HG03280 (cell line): ENCODE results near the gene AXIN1.
"Not testable (repeated sequence)": the region's sequence is repeated elsewhere in the genome, so short reads cannot be mapped to it uniquely, and the experiment has no call there.

Experiments
- ATAC-seq: cut with Tn5 transposase; IDR thresholded peaks from one replicate; pipeline ENCODE4 v1.9.1; 2021; ENCODE audit warnings: mild to moderate bottlenecking, moderate library complexity; ENCODE audit not compliant: unreplicated experiment

Gene AXIN1, protein sequence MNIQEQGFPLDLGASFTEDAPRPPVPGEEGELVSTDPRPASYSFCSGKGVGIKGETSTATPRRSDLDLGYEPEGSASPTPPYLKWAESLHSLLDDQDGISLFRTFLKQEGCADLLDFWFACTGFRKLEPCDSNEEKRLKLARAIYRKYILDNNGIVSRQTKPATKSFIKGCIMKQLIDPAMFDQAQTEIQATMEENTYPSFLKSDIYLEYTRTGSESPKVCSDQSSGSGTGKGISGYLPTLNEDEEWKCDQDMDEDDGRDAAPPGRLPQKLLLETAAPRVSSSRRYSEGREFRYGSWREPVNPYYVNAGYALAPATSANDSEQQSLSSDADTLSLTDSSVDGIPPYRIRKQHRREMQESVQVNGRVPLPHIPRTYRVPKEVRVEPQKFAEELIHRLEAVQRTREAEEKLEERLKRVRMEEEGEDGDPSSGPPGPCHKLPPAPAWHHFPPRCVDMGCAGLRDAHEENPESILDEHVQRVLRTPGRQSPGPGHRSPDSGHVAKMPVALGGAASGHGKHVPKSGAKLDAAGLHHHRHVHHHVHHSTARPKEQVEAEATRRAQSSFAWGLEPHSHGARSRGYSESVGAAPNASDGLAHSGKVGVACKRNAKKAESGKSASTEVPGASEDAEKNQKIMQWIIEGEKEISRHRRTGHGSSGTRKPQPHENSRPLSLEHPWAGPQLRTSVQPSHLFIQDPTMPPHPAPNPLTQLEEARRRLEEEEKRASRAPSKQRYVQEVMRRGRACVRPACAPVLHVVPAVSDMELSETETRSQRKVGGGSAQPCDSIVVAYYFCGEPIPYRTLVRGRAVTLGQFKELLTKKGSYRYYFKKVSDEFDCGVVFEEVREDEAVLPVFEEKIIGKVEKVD

DNA sequence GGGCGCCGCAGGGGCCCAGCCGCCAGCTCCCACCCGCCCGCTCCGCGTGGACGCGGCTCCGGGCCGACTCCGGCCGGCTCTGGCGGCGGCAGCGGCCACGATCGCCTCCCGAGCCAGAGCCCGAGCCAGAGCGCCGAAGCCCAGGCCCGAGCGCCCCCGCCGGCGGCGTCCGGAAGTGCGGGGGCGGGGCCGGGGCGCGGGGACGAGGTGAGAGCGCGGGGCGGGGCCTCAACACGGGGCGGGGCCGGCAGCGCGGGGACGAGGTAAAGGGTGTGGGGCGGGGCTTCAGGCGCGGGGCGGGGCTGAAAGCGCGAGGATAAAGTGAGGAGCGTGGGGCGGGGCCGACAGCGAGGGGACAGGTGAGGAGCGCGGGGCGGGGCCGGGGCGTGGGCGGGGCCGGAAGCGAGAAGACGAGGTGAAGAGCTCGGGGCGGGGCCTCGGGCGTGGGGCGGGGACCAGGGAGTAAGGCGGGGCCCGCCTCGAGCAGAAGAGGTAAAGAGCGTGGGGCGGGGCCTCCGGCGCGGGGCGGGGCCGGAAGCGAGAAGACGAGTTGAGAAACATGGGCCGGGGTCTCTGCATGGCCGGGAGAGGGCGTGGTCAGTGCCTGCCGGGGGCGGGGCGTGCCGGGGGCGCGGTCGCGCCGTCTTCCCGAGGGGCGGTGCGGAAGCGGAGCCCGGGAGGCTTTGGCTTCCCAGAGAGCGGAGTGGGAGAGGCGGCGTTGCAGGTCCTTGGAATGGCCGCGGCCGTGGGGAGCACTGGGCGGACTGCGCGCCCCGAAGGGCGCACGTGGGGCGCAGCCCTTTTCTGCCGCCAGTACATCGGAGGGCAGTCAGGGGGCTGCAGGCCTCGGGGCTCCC is at the start of gene AXIN1:
TSS of gene AXIN1 (minus strand) at position 177 of the 857 bp plus-strand sequence. CDS start 5,698 bp downstream, outside the sequence.
- peak; percentile 70 for ATAC-seq

DNA sequence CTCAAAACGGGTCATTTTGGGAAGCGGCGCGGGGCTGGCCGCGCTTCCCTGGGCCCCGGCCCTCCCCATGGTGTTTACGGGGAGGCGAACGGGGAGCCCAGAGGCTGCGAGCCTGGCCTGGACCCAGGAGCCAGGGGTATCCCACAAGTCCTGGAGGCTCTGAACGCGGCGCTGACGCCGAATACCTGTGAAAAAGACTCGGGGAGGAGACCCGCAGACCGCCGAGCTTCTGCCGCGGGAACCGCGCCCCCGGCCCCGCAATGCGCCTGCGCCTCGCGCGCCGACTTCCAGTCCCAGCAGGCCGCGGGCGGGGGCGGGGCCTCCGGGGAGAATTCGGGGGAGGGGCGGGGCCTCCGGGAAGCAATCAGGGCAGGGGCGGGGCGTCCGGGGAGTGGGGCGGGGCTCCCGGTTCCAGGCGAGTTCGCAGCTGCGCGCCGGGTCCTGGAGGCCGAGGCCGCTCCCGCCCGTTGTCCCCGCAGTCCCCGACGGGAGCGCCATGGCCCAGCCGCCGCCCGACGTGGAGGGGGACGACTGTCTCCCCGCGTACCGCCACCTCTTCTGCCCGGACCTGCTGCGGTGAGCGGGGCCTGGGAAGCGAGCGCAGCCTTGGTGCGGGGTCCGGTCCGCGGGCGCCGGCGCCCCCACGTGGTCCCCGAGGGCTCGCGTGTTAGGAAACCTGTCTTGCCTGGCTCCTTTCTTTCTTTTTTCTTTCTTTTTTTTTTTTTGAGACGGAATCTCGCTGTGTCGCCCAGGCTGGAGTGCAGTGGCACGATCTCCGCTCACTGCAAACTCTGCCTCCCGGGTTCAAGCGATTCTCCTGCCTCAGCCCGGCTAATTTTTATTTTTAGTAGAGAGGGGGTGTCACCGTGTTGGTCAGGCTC is 49.2 kb upstream of the AXIN1 start, which contains the start of gene DECR2:
TSS of gene DECR2 (plus strand) at position 418 of the 881 bp plus-strand sequence. CDS start at position 497, 79 bp downstream.
- peak; percentile 66 for ATAC-seq

DNA sequence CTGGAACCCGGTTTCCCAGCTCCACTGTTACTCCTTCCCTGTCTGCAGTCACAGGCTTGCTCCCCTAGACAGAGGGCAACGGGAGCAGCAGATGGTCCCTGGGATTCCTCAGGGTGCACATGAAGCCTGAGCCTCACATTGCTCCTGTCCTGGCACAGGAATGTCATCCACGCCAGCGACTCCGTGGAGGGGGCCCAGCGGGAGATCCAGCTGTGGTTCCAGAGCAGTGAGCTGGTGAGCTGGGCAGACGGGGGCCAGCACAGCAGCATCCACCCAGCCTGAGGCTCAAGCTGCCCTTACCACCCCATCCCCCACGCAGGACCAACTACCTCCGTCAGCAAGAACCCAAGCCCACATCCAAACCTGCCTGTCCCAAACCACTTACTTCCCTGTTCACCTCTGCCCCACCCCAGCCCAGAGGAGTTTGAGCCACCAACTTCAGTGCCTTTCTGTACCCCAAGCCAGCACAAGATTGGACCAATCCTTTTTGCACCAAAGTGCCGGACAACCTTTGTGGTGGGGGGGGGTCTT is 47.6 kb upstream of the AXIN1 start:
- ATAC-seq: no peak

DNA sequence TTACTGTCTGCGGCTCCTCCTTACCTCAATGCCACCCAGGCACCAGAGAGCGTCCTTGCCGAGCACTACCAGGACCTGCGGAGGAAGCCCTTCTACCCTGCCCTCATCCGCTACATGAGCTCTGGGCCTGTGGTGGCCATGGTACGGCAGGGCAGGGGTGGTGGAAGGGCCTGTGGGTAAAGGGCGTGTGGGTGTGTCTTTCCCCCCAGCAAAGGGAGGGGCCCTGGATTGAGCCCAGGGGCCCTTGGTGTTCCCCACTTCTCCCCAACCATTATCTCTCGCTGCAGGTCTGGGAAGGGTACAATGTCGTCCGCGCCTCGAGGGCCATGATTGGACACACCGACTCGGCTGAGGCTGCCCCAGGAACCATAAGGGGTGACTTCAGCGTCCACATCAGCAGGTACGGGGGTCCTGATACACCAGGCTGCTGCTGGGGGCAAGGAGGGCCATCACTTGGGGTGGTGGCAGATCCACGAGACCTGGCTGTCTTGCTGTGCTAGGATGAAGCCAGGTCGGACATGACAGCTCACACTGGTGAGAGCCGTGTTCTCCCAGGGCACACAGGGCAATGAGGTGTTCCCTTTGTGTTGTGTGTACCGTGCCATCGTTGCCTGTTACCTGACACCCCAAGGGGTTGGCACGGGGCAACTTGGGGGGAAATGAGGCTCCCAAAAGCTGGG is 47.0 kb upstream of the AXIN1 start:
- no peak for ATAC-seq

DNA sequence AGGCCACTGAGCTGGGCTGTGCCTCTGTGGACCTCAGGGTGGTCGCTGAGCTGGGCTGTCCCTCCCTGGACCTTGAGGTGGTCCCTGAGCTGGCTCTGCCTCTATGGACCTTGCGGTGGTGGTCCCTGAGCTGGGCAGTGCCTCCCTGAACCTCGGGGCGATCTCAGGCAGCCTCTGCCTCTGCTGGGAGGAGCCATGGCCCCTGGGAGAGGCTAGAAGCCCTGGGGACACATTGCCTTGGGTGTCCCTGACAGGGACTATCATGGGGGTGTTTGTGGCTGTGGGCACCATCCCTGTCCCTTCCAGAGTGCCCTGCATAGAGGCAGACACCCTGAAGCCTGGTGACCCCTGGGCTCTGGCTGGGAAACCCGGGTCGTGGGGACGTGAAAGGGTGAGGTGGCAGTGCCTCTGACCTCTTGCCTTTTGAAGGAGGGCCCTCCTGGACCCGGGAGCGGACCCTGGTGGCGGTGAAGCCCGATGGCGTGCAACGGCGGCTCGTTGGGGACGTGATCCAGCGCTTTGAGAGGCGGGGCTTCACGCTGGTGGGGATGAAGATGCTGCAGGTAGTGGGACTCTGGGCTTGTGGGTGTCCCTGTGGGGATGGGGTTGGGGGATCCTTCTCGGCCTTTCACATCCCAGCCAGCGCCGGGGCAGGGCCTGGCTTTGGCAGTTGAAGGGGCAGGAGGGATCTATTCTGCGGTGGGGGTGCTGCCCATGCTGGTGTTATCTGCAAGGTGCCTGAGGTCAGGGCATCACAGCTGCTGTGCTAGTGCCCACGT is 46.2 kb upstream of the AXIN1 start:
- ATAC-seq: no peak

DNA sequence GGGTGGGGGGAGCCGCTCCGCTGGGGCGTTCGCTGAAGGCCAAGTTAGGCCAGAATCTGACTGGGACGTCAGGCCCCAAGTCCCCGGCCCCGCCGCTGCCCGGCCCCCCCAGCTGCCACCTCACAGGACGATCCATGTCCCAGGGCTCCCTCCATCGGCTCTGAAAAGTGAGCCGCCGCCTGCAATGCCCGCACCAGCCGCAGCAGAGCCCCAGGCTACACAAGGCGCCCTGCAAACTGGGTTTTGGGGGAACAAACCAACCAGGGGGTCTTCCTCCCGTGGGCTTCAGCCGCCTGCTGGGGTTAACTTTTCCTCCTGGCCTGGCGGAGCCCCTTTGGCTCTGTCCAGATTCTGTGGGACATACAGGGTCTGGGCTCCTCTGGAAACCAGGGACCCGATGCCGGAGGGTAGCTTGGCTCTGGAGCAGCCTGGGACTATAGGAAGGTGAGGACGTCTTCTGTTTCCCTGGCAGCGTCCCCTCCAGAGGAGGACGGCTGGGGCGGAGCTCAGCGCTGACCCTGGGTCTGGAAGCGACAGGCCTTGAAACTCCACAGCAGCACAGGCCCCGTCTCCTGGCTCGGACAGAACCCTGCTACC is 45.3 kb upstream of the AXIN1 start:
- ATAC-seq: no peak

DNA sequence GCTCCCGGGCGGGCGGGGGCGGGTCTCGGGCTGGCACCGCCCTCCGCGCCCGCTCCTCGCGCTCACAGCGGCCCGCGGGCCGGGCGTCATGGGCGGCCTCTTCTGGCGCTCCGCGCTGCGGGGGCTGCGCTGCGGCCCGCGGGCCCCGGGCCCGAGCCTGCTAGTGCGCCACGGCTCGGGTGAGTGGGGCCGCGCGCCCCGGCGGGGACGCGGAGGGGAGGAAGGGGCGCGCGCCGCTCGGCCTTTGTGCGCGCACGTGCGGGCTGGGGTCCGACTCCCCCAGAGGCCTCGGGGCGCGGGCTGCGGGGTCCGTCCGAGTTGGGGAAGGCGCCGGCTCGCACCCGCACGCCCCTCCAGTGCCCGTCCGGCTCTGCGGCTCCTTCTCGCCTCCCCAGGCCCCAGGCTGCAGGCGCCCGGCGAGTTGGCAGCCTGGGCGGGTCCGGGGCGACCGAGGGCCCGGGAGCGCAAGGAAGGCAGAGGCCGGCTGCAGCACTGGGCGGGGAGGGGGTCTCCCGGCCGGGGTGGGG is 44.7 kb upstream of the AXIN1 start, which contains the start of gene NME4:
TSS of gene NME4 (plus strand) at position 65 of the 527 bp plus-strand sequence. CDS start at position 89, 24 bp downstream.
- no peak for ATAC-seq

DNA sequence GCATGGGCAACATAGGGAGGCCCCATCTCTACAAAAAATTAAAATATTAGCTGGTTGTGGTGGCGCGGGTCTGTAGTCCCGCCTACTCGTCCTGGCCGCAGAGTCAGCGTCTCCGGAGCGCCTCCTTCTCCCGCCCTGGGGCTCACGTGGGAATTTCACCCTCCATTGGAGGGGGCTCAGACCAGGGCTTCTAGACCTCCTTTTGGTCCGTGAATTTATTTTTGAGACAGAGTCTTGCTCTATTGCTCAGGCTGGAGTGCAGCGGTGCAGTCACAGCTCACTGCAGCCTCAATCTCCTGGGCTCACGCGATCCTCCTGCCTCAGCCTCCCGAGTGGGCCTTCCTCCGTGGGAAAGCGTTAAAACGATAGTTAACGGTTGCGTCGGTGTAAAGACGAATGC is 44.1 kb upstream of the AXIN1 start:
- ATAC-seq: no peak

DNA sequence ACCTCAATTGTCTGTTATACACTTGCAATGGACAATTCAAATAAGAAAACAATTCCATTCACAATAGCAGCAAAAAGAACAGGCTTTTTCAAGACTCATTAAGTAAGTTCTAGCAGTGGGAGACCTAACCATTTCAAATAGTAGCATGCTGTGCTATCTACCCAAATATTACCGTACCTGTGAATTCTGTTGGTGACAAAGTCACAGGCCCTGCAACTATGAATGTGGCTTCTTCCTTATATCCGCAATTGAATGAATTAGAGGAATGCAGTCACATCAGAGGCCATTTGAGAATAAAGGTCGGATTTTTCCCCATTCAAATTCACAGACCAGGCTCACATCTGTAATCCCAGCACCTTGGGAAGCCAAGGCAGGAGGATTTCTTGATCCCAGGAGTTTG is 43.7 kb upstream of the AXIN1 start:
- ATAC-seq: no peak

DNA sequence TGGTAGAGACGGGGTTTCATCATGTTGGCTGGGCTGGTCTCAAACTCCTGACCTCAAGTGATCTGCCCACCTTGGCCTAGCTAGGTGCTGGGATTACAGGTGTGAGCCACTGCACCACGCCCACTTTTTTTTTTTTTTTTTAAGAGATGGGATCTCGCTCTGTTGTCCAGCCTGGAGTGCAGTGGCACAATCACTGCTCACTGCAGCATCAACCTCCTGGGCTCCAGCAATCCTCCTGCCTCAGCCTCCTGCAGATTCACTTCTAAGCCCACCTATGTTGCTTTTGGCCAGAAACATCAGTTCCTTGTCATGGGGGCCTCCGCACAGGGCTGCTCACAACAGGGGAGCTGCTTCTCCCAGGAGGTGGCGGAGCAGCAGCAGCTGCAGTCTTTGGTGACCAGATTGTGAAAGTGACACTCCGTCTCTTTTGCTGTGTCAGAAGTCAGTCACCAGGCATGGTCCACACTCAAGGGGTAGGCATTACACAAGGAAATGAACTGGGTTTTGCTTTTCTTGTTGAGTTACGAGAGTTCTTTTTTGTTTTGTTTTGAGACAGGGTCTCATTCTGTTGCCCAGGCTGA is 40.0 kb upstream of the AXIN1 start:
- ATAC-seq: no peak

DNA sequence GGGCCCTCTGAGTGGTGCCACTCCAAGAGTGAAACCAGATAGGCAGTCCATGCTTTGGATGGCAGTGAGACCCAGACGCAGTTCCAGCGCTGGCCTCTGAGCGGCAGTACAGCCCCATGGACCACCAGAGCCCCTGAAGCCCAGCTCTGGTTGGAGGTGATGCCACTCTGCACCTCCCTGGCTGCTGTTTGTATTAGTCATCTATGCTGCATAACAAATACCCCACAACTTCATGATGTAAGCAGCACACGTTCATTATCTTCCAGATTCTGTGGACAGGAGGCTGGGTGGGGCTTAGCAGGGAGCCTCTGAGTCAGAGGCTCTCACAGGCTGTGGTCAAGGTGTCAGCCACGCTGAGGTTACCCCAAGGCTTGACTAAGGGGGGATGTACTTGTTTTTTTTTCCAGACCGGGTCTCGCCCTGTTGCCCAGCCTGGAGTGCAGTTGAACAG is 39.4 kb upstream of the AXIN1 start:
- ATAC-seq: no peak

DNA sequence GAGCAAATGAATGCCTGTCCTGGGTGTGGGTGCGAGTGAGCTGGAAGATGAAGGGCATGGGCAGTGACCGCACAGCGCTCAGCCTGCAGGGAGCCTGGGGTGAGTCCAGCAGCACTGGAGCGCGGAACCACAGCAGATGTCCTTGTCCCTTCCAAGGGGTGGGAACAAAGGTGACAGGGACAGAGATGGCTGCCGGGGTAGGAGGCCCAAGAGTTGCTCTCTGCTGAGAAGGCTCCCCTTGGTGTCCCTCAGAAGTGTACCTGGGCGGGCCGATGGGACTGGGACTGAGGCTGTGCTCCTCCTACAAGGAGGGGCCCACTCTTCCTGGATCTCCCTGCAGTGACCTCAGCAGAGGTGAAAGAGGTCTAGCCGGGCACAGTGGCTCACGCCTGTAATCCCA is 36.8 kb upstream of the AXIN1 start:
- no peak for ATAC-seq

DNA sequence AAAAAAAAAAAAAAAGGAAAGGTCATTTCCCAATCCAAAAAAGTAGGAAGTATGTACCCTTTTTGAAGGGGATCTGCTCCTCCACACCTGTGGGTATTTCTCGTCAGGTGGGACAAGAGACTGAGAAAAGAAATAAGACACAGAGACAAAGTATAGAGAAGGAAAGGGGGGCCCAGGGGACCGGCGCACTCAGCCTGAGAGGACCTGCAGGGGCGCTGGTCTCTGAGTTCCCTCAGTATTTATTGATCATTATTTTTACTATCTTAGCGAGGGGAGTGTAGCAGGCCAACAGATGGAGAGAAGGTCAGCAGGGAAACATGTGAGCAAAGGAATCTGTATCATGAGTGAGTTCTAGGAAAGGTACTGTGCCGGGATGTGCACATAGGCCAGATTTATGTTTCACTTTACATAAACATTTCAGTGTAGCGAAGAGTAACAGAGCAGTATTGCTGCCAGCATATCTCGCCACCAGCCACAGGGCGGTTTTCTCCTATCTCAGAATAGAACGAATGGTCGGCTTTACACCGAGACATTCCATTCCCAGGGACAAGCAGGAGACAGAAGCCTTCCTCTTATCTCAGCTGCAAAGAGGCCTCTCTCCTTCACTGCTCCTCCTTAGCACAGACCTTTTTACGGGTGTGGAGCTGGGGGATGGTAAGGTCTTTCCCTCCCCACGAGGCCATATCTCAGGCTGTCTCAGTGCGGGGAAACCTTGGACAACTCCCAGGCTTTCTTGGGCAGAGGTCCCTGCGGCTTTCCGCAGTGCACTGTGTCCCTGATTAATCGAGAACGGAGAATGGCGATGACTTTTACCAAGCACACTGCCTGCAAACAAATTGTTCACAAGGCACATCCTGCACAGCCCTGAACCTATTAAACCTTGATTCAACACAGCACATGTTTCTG is 35.5 kb upstream of the AXIN1 start:
- not testable (repeated sequence) for ATAC-seq

DNA sequence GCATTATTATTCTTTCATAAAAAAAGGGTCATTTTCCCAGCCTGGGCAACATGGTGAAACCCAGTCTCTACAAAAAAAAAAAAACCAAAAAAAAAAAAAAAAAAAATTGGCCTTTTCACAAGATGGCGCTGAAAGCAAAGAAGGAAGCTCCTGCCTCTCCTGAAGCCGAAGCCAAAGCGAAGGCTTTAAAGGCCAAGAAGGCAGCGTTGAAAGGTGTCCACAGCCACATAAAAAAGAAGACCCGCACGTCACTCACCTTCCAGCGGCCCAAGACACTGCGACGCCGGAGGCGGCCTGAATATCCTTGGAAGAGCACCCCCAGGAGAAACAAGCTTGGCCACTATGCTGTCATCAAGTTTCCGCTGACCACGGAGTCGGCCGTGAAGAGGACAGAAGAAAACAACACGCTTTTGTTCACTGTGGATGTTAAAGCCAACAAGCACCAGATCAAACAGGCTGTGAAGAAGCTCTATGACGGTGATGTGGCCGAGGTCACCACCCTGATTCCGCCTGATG is 34.2 kb upstream of the AXIN1 start:
- no peak for ATAC-seq

DNA sequence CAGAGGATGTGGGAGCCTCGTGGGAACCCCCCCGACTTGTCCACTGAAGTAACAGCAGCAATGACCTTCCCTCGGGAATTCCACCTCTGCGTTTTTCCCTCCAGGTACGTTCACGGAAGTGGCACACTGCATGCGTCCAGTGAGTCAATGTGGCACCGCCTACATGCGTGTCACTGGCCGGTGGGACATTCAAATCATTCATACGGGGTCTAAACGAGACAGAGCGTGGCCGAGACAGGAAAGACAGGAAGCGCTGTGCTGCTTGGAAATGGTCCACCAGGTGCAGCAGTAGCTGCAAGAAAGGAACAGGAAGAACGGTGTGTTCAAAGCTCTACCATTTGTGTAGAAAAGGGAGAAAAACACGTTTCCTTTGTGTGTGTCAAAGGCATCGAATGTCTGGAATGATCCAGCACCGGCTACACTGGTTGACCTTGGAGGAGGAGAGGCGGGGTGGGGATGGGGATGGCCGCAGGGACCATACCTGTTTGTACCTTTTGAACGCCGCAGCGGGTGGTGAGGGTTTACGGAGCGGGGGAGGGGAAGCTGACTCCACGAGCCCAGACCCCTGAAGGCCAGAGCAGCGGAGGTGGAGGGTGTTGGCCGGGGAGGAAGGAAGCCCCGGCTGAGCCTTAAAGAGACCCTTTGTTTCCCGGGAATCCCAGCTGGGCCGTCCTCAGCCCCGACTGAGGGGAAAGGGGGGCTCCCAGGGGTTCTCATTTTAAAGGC is 31.0 kb upstream of the AXIN1 start:
- no peak for ATAC-seq
